ENCODE data around the gene ELF1.

Gene ELF1

DNA sequence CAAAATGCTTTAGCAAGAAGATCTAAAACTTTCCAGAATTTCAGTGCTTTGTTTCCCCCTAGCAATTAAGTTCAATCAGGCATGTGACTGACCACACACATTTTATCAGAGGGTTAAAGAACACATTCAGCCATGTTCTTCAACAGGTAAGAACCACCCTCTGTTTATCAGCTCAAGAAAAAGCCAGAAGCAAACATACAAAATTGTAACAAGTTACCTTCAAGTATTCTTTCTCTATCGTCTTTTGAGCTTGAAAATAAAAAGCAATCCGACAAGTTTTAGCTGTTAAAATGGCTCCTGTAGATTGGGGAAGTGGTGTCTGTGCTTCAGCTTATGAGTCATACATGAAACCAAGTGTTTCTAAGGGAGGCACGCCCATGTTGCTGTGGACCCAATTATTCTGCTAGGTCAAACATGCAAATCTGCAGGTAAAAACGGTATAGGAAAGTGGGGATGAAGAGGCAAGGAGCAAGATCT is at the start of gene ELF1:
Gene ELF1 (minus strand): TSS at position 306 of the 477 bp plus-strand sequence. CDS start 37,262 bp downstream, outside the sequence.
- Mint-ChIP-seq H3K4me1 (peaks cover 22 to 40% of the 10 kb centered on the region in 2 donors), H3K27me3 (no peaks in the 10 kb centered on the region), H3K9me3 (no peaks in the 10 kb centered on the region), H3K36me3 (peaks cover 12 to 21% of the 10 kb centered on the region in 2 donors), H3K4me3 (peak within 1 kb of the TSS; percentile 90), H3K27ac (peak within 1 kb of the TSS; percentile 99)
- ATAC-seq (replicated peaks) (peak; percentile 97), DNase-seq (peak; percentile 61)

DNA sequence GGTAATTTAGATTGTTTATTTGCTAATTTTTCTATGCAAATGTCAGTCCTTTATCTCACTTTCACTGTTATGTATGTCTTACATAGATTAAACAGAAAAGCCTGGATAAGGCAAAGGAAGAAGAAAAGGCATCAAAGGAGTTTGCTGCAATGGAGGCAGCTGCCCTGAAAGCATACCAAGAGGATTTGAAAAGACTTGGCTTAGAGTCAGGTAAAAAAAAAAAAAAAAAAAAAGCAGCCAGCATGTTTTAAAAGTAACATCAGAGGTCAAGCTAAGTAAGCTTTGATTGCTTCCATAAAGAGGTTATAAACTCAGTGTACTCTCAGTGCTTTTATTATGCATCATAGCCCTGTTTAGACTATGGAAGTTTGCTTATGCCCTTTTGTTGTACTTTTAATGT is 46.0 kb upstream of the ELF1 start:
- DNase-seq, result no peak

GRCh38 chr13:41064493-41064892 is 45.4 kb upstream of the ELF1 start:
- Mint-ChIP-seq H3K27ac (no peak overlapping the region), H3K4me3 (no peak overlapping the region), H3K36me3 (peaks cover 25 to 33% of the 10 kb centered on the region in 2 donors), H3K9me3 (no peaks in the 10 kb centered on the region), H3K27me3 (no peaks in the 10 kb centered on the region), H3K4me1 (peaks cover 12 to 31% of the 10 kb centered on the region in 2 donors)
- ATAC-seq (replicated peaks) (no peak), DNase-seq (no peak)

More for the DNA sequence above, 46.0 kb upstream of the ELF1 start:
- Mint-ChIP-seq H3K27ac (no peak overlapping the region), H3K36me3 (peaks cover 25 to 33% of the 10 kb centered on the region in 2 donors), H3K9me3 (no peaks in the 10 kb centered on the region), H3K4me3 (no peak overlapping the region), H3K27me3 (no peaks in the 10 kb centered on the region), H3K4me1 (peaks cover 12 to 25% of the 10 kb centered on the region in 2 donors)
- ATAC-seq (replicated peaks), result no peak

GRCh38 chr13:41061914-41062837 is 43.1 kb upstream of the ELF1 start:
- ATAC-seq (replicated peaks) (peak; percentile 33), DNase-seq (no peak)

GRCh38 chr13:41061075-41061913 is 42.2 kb upstream of the ELF1 start, which contains the start of gene WBP4:
Gene WBP4, plus strand, starts transcription at chr13:41061509. Its CDS starts 165 bp downstream, at chr13:41061674.
- DNase-seq (peak; percentile 92), ATAC-seq (replicated peaks) (peak; percentile 80 to 82)
- Mint-ChIP-seq H3K36me3 (peaks cover 17 to 32% of the 10 kb centered on the region in 2 donors), H3K27ac (peak within 1 kb of the TSS; percentile 100), H3K9me3 (no peaks in the 10 kb centered on the region), H3K27me3 (no peaks in the 10 kb centered on the region), H3K4me1 (peaks cover 26 to 60% of the 10 kb centered on the region in 2 donors), H3K4me3 (peak within 1 kb of the TSS; percentile 99 to 100)

More at GRCh38 chr13:41061914-41062837, 43.1 kb upstream of the ELF1 start:
- Mint-ChIP-seq H3K4me3 (peak overlapping the region; percentile 99 to 100), H3K36me3 (peaks cover 18 to 31% of the 10 kb centered on the region in 2 donors), H3K27me3 (no peaks in the 10 kb centered on the region), H3K27ac (peak overlapping the region; percentile 100), H3K4me1 (peaks cover 21 to 51% of the 10 kb centered on the region in 2 donors), H3K9me3 (no peaks in the 10 kb centered on the region)

DNA sequence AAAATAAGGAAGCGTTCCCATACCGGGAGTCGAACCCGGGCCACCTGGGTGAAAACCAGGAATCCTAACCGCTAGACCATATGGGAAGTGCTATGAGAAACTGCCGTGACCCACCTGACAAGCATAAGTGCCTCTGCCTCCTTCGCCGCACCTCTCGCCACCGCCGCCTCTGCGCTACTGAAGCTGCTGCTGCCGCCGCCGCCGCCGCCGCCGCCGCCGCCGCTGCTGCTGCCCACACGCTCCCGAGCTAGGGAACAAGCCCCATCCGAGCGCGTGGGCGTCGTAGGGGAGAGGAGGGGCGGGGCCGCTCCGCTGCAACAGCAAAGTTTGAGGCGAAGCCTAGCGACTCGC is 41.6 kb upstream of the ELF1 start:
- ATAC-seq (replicated peaks), result peak; percentile 65 to 66
- H3K36me3 Mint-ChIP-seq, result peaks cover 17 to 31% of the 10 kb centered on the region in 2 donors
- peaks cover 30 to 66% of the 10 kb centered on the region in 2 donors for H3K4me1 Mint-ChIP-seq
- no peaks in the 10 kb centered on the region for H3K27me3 Mint-ChIP-seq
- no peaks in the 10 kb centered on the region for H3K9me3 Mint-ChIP-seq
- H3K4me3 Mint-ChIP-seq, result peak overlapping the region; percentile 99 to 100
- peak; percentile 83 for DNase-seq
- H3K27ac Mint-ChIP-seq, result peak overlapping the region; percentile 100

GRCh38 chr13:41060082-41060723 is 41.1 kb upstream of the ELF1 start:
- Mint-ChIP-seq H3K4me3 (peak overlapping the region; percentile 99 to 100), H3K4me1 (peaks cover 32 to 70% of the 10 kb centered on the region in 2 donors), H3K27ac (peak overlapping the region; percentile 100), H3K27me3 (no peaks in the 10 kb centered on the region), H3K9me3 (no peaks in the 10 kb centered on the region), H3K36me3 (peaks cover 17 to 28% of the 10 kb centered on the region in 2 donors)
- DNase-seq (peak; percentile 83), ATAC-seq (replicated peaks) (peak; percentile 46 to 51)

GRCh38 chr13:41059456-41060081 is 40.5 kb upstream of the ELF1 start:
- Mint-ChIP-seq H3K4me1 (peaks cover 37 to 76% of the 10 kb centered on the region in 2 donors), H3K36me3 (peaks cover 14 to 25% of the 10 kb centered on the region in 2 donors), H3K4me3 (peak overlapping the region; percentile 99 to 100), H3K9me3 (no peaks in the 10 kb centered on the region), H3K27me3 (no peaks in the 10 kb centered on the region), H3K27ac (peak overlapping the region; percentile 100)
- DNase-seq, result no peak
- ATAC-seq (replicated peaks), result no peak

- no peak for ATAC-seq (replicated peaks)
- peaks cover 11 to 25% of the 10 kb centered on the region in 2 donors for H3K36me3 Mint-ChIP-seq
- no peak overlapping the region for H3K27ac Mint-ChIP-seq
- H3K27me3 Mint-ChIP-seq, result no peaks in the 10 kb centered on the region
- peaks cover 39 to 85% of the 10 kb centered on the region in 2 donors for H3K4me1 Mint-ChIP-seq
- no peaks in the 10 kb centered on the region for H3K9me3 Mint-ChIP-seq
- peak overlapping the region; percentile 54 to 99 for H3K4me3 Mint-ChIP-seq
- DNase-seq, result no peak
These were observed 39.4 kb upstream of the ELF1 start for GRCh38 chr13:41058295-41059070.

GRCh38 chr13:41056826-41057711 is 38.0 kb upstream of the ELF1 start:
- Mint-ChIP-seq H3K4me3 (peak overlapping the region in 1 of 2 donors; percentile 17), H3K36me3 (peaks cover 11 to 25% of the 10 kb centered on the region in 2 donors), H3K27ac (no peak overlapping the region), H3K9me3 (no peaks in the 10 kb centered on the region), H3K4me1 (peaks cover 37 to 80% of the 10 kb centered on the region in 2 donors), H3K27me3 (no peaks in the 10 kb centered on the region)
- DNase-seq, result no peak
- no peak for ATAC-seq (replicated peaks)

- ATAC-seq (replicated peaks), result no peak
- Mint-ChIP-seq H3K9me3 (no peaks in the 10 kb centered on the region), H3K36me3 (peaks cover 11 to 27% of the 10 kb centered on the region in 2 donors), H3K4me3 (no peak overlapping the region), H3K27me3 (no peaks in the 10 kb centered on the region), H3K4me1 (peaks cover 39 to 80% of the 10 kb centered on the region in 2 donors), H3K27ac (no peak overlapping the region)
- DNase-seq, result no peak
These were observed 37.1 kb upstream of the ELF1 start for GRCh38 chr13:41056194-41056593.
